Peyer's patch (tissue), 4 donors: ENCODE data around the gene ACADSB. TPM values are rescaled to one million over a fixed set of nuclear protein-coding genes. Genes with fewer than 3 reads are reported as not detected.

Experiments used
- DNase-seq, 3 donors: peaks; one replicate each; pipeline ENCODE4 v3.0.0-alpha.2; 2017 to 2019
- H3K27ac ChIP-seq, 4 donors: fragments of 200-600 bp; sonication (generic); one replicate each; pipeline ENCODE4 v1.5.1; 2016 to 2019
- H3K27me3 ChIP-seq, 2 donors: fragments of 200-600 bp; sonication (generic); one replicate each; pipeline ENCODE4 v1.5.1; 2019
- H3K36me3 ChIP-seq, 3 donors: fragments of 200-600 bp; sonication (generic); one replicate each; pipeline ENCODE4 v1.5.1; 2016 to 2019
- H3K4me1 ChIP-seq, 4 donors: fragments of 200-600 bp; sonication (generic); one replicate each; pipeline ENCODE4 v1.5.1; 2016 to 2019
- H3K4me3 ChIP-seq, 4 donors: fragments of 200-600 bp; sonication (generic); 1 replicate in 3 of 4; 2 replicates in 1 of 4; pipeline ENCODE4 v1.5.1; 2016 to 2019; ENCODE audit warnings: mild to moderate bottlenecking in 1 of 4
- H3K9me3 ChIP-seq, 4 donors: fragments of 200-600 bp; sonication (generic); one replicate each; pipeline ENCODE4 v1.5.1; 2016 to 2019; ENCODE audit warnings: mild to moderate bottlenecking in 1 of 4
- CTCF ChIP-seq, 6 experiments: fragments of 450-650 bp in 4 of 6; fragments of 200-600 bp in 2 of 6; sonication (generic) in 1 of 6; IDR thresholded peaks; one replicate each; pipeline ENCODE4 v1.5.1; 2017 to 2019; ENCODE audit warnings: antibody characterized with exemption in 6 of 6, mild to moderate bottlenecking in 3 of 6, moderate library complexity in 1 of 6
- POLR2A ChIP-seq, 2 donors: fragments of 450-650 bp; IDR thresholded peaks; one replicate each; pipeline ENCODE4 v1.5.1; 2017; ENCODE audit warnings: antibody characterized with exemption in 2 of 2, mild to moderate bottlenecking in 2 of 2, moderate library complexity in 2 of 2
- total RNA-seq, 4 donors: library from RNA; depleted of rRNA; stranded (reverse); fragments of >200 nt; gene quantifications; one replicate each; pipeline ENCODE4 v1.1.0, GENCODE V29; 2016

ACADSB gene
- total RNA-seq, 4 donors from 2014 or later, result 9.1 to 14.2 (median 10.2) TPM

- no peak for DNase-seq
- Histone ChIP-seq H3K9me3 (no peaks in the 10 kb centered on the region), H3K4me1 (no peaks in the 10 kb centered on the region), H3K4me3 (no peak overlapping the region), H3K27me3 (no peaks in the 10 kb centered on the region), H3K27ac (no peak overlapping the region), H3K36me3 (no peaks in the 10 kb centered on the region)
- TF ChIP-seq CTCF (IDR thresholded peaks at IDR 0.05), result no peak
Measured at GRCh38 chr10:123027861-123028260, 19.1 kb downstream of the ACADSB start.

DNA sequence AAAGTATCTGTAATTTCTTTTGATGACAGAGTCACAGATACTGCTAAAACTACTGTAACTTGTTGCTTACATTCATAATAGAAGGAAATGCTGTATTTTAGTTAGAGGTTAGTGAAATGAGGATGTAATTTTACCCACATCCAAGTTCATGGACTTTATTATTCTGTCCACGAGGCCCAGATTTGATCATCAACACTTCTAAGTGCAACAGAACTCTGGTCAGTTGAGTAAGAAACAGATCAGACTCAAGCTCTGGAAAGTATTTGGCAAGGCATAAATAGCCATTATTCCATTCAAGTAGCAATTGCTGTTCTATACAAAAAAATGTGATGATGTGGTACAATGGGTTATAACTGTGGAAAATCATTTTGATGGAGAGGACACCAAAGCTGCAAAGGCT lies 22.3 kb downstream of the ACADSB start:
- Histone ChIP-seq H3K27ac (no peak overlapping the region), H3K4me3 (no peak overlapping the region), H3K4me1 (no peaks in the 10 kb centered on the region), H3K27me3 (no peaks in the 10 kb centered on the region), H3K36me3 (peaks cover 0 to 3% (median 0%) of the 10 kb centered on the region in 3 donors), H3K9me3 (no peaks in the 10 kb centered on the region)
- TF ChIP-seq CTCF (IDR thresholded peaks at IDR 0.05) (no peak), POLR2A (IDR thresholded peaks at IDR 0.05) (no peak)
- DNase-seq, result no peak

DNA sequence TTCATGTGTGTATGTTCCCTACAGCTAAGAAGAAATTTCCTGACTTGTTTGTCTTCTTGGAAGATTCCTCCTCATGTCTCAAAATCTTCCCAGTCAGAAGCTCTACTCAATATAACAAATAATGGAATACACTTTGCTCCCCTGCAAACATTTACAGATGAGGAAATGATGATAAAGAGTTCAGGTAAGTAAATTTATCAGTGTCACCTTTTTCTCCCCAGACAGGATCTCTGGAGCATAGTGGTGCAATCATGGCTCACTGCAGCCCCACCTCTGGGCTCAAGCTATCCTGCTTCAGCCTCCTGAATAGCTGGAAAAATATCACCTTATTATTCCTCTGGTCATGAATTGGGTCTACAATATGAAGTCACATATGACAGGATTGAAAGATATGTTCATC lies 25.5 kb downstream of the ACADSB start:
- Histone ChIP-seq H3K4me3 (no peak overlapping the region), H3K36me3 (peaks cover 0 to 7% (median 0%) of the 10 kb centered on the region in 3 donors), H3K27me3 (no peaks in the 10 kb centered on the region), H3K9me3 (no peaks in the 10 kb centered on the region), H3K27ac (no peak overlapping the region), H3K4me1 (no peaks in the 10 kb centered on the region)
- no peak for DNase-seq
- TF ChIP-seq POLR2A (IDR thresholded peaks at IDR 0.05) (no peak), CTCF (IDR thresholded peaks at IDR 0.05) (no peak)

- peaks cover 0 to 7% (median 0%) of the 10 kb centered on the region in 3 donors for H3K36me3 ChIP-seq
- H3K27ac ChIP-seq, result no peak overlapping the region
- no peak for TF ChIP-seq POLR2A (IDR thresholded peaks at IDR 0.05)
- no peak for TF ChIP-seq CTCF (IDR thresholded peaks at IDR 0.05)
- H3K4me3 ChIP-seq, result no peak overlapping the region
- no peaks in the 10 kb centered on the region for H3K9me3 ChIP-seq
- no peak for DNase-seq
- no peaks in the 10 kb centered on the region for H3K4me1 ChIP-seq
- H3K27me3 ChIP-seq, result no peaks in the 10 kb centered on the region
Measured at GRCh38 chr10:123035467-123036086, 26.8 kb downstream of the ACADSB start.

DNA sequence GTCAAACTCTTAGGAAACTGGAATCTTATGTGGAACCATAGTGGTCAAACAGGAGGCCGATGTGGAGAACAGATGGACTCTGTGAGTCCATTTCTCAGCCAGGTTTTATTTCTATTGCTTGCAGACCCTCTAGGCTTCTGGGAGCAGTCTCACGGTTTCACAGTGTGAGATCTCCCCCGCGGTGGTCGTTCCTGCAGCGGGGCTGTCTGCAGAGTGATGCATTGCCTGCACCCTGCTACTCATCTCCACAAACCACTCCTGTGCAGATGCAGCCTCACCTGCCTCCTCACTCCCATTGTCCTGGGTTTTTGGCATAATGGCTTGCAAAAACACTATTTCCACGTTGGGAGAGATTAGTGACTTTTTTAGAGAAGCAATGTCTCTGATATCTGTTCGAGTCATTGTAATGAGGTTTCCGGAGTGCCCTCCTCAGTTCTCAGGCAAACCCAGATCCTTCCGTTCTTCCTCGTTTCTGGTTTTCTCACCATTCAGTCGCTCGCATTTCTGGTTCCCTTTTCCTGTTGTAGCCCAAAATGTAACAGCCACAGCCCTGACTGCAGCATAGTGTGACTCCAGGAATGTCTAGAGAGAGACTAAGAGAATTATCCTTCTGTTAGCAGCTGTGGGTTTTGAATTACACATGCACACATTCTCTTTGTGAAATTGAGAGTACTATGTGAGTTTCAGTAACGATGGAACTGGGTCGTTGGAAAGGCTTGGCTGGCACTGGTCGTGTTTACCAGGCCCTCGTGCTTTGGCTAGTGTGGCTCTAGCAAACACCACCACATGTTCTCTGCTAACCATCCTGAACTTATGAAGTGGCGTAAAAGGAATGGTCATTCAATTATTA lies 30.2 kb downstream of the ACADSB start:
- H3K4me3 ChIP-seq, result no peak overlapping the region
- DNase-seq, result no peak
- peaks cover 0 to 7% (median 0%) of the 10 kb centered on the region in 3 donors for H3K36me3 ChIP-seq
- no peaks in the 10 kb centered on the region for H3K9me3 ChIP-seq
- no peak for TF ChIP-seq POLR2A (IDR thresholded peaks at IDR 0.05)
- no peak for TF ChIP-seq CTCF (IDR thresholded peaks at IDR 0.05)
- no peaks in the 10 kb centered on the region for H3K27me3 ChIP-seq
- H3K4me1 ChIP-seq, result no peaks in the 10 kb centered on the region
- H3K27ac ChIP-seq, result no peak overlapping the region
